ENCODE data around the gene LCE5A. TPM values are rescaled to one million over a fixed set of nuclear protein-coding genes. Genes with fewer than 3 reads are reported as not detected.

LCE5A gene
- total RNA-seq, 2 experiments from 2014 or later = not detected

- peaks cover 8% of the 10 kb centered on the region for H3K27me3 Mint-ChIP-seq
- no peak for DNase-seq
- no peaks in the 10 kb centered on the region for H3K36me3 Mint-ChIP-seq
- H3K4me1 Mint-ChIP-seq = no peaks in the 10 kb centered on the region
- H3K27ac Mint-ChIP-seq = no peak overlapping the region
- no peaks in the 10 kb centered on the region for H3K9me3 Mint-ChIP-seq
- H3K4me3 Mint-ChIP-seq = no peak overlapping the region
Measured at GRCh38 chr1:152505083-152505482, 5.5 kb upstream of the LCE5A start.

- no peaks in the 10 kb centered on the region for H3K36me3 Mint-ChIP-seq
- no peaks in the 10 kb centered on the region for H3K4me1 Mint-ChIP-seq
- no peaks in the 10 kb centered on the region for H3K9me3 Mint-ChIP-seq
- H3K27me3 Mint-ChIP-seq = peaks cover 23% of the 10 kb centered on the region
- DNase-seq = no peak
- H3K27ac Mint-ChIP-seq = no peak overlapping the region
- no peak overlapping the region for H3K4me3 Mint-ChIP-seq
Measured at GRCh38 chr1:152506899-152507498, 3.6 kb upstream of the LCE5A start.

- Mint-ChIP-seq H3K4me3 (no peak overlapping the region), H3K9me3 (no peaks in the 10 kb centered on the region), H3K27me3 (peaks cover 65% of the 10 kb centered on the region), H3K4me1 (no peaks in the 10 kb centered on the region), H3K36me3 (no peaks in the 10 kb centered on the region), H3K27ac (no peak overlapping the region)
- DNase-seq = no peak
Measured at GRCh38 chr1:152511596-152511995, 993 bp downstream of the LCE5A start.

- no peaks in the 10 kb centered on the region for H3K4me1 Mint-ChIP-seq
- DNase-seq = no peak
- peaks cover 76% of the 10 kb centered on the region for H3K27me3 Mint-ChIP-seq
- H3K36me3 Mint-ChIP-seq = no peaks in the 10 kb centered on the region
- H3K4me3 Mint-ChIP-seq = no peak overlapping the region
- H3K9me3 Mint-ChIP-seq = no peaks in the 10 kb centered on the region
- no peak overlapping the region for H3K27ac Mint-ChIP-seq
Measured at GRCh38 chr1:152513081-152513480, 2.5 kb downstream of the LCE5A start.

- Mint-ChIP-seq H3K27ac (no peak overlapping the region), H3K9me3 (no peaks in the 10 kb centered on the region), H3K36me3 (no peaks in the 10 kb centered on the region), H3K4me3 (no peak overlapping the region), H3K4me1 (no peaks in the 10 kb centered on the region), H3K27me3 (peaks cover 69% of the 10 kb centered on the region)
- DNase-seq = no peak
Measured at GRCh38 chr1:152514715-152515433, 4.3 kb downstream of the LCE5A start.

- no peak overlapping the region for H3K27ac Mint-ChIP-seq
- H3K36me3 Mint-ChIP-seq = no peaks in the 10 kb centered on the region
- H3K9me3 Mint-ChIP-seq = no peaks in the 10 kb centered on the region
- no peak for DNase-seq
- no peaks in the 10 kb centered on the region for H3K4me1 Mint-ChIP-seq
- peaks cover 67% of the 10 kb centered on the region for H3K27me3 Mint-ChIP-seq
- H3K4me3 Mint-ChIP-seq = no peak overlapping the region
Measured at GRCh38 chr1:152515434-152515783, 4.8 kb downstream of the LCE5A start.

GRCh38 chr1:152516082-152516481, 5.5 kb downstream of the LCE5A start:
- Mint-ChIP-seq H3K27me3 (peaks cover 61% of the 10 kb centered on the region), H3K27ac (no peak overlapping the region), H3K36me3 (no peaks in the 10 kb centered on the region)

GRCh38 chr1:152517237-152517811, 6.7 kb downstream of the LCE5A start:
- no peak overlapping the region for H3K27ac Mint-ChIP-seq
- no peaks in the 10 kb centered on the region for H3K4me1 Mint-ChIP-seq
- H3K36me3 Mint-ChIP-seq = no peaks in the 10 kb centered on the region

More at GRCh38 chr1:152516082-152516481, 5.5 kb downstream of the LCE5A start:
- Mint-ChIP-seq H3K9me3 (no peaks in the 10 kb centered on the region), H3K4me1 (no peaks in the 10 kb centered on the region), H3K4me3 (no peak overlapping the region)
- no peak for DNase-seq

GRCh38 chr1:152519851-152520250, 9.2 kb downstream of the LCE5A start:
- Mint-ChIP-seq H3K27ac (no peak overlapping the region), H3K36me3 (no peaks in the 10 kb centered on the region), H3K4me1 (no peaks in the 10 kb centered on the region), H3K27me3 (peaks cover 37% of the 10 kb centered on the region), H3K9me3 (no peaks in the 10 kb centered on the region), H3K4me3 (no peak overlapping the region)
- DNase-seq = no peak

More at GRCh38 chr1:152517237-152517811, 6.7 kb downstream of the LCE5A start:
- no peaks in the 10 kb centered on the region for H3K9me3 Mint-ChIP-seq
- no peak overlapping the region for H3K4me3 Mint-ChIP-seq
- no peak for DNase-seq
- peaks cover 51% of the 10 kb centered on the region for H3K27me3 Mint-ChIP-seq

GRCh38 chr1:152520561-152521090, 10.0 kb downstream of the LCE5A start:
- no peak for DNase-seq
- H3K9me3 Mint-ChIP-seq = no peaks in the 10 kb centered on the region
- no peaks in the 10 kb centered on the region for H3K4me1 Mint-ChIP-seq
- no peak overlapping the region for H3K4me3 Mint-ChIP-seq
- peaks cover 30% of the 10 kb centered on the region for H3K27me3 Mint-ChIP-seq
- no peak overlapping the region for H3K27ac Mint-ChIP-seq
- no peaks in the 10 kb centered on the region for H3K36me3 Mint-ChIP-seq

GRCh38 chr1:152525080-152525641, 14.6 kb downstream of the LCE5A start:
- Mint-ChIP-seq H3K36me3 (no peaks in the 10 kb centered on the region), H3K27me3 (peaks cover 25% of the 10 kb centered on the region), H3K4me3 (no peak overlapping the region), H3K4me1 (no peaks in the 10 kb centered on the region), H3K27ac (no peak overlapping the region), H3K9me3 (no peaks in the 10 kb centered on the region)
- DNase-seq = no peak

- H3K36me3 Mint-ChIP-seq = peaks cover 2% of the 10 kb centered on the region
- no peak overlapping the region for H3K27ac Mint-ChIP-seq
- H3K27me3 Mint-ChIP-seq = peaks cover 43% of the 10 kb centered on the region
- no peaks in the 10 kb centered on the region for H3K4me1 Mint-ChIP-seq
- H3K9me3 Mint-ChIP-seq = peaks cover 3% of the 10 kb centered on the region
- no peak overlapping the region for H3K4me3 Mint-ChIP-seq
- DNase-seq = peak; percentile 18
Measured at GRCh38 chr1:152533327-152533938, 22.8 kb downstream of the LCE5A start.

- DNase-seq = no peak
Measured at GRCh38 chr1:152535774-152536173, 25.2 kb downstream of the LCE5A start.

GRCh38 chr1:152537496-152537895, 26.9 kb downstream of the LCE5A start:
- no peak for DNase-seq
- Mint-ChIP-seq H3K9me3 (no peaks in the 10 kb centered on the region), H3K27ac (no peak overlapping the region), H3K4me3 (no peak overlapping the region), H3K36me3 (no peaks in the 10 kb centered on the region), H3K27me3 (peaks cover 33% of the 10 kb centered on the region), H3K4me1 (no peaks in the 10 kb centered on the region)

More at GRCh38 chr1:152535774-152536173, 25.2 kb downstream of the LCE5A start:
- Mint-ChIP-seq H3K4me1 (no peaks in the 10 kb centered on the region), H3K27ac (no peak overlapping the region), H3K4me3 (no peak overlapping the region), H3K36me3 (peaks cover 2% of the 10 kb centered on the region), H3K9me3 (peaks cover 3% of the 10 kb centered on the region), H3K27me3 (peaks cover 30% of the 10 kb centered on the region)

GRCh38 chr1:152539901-152540300, 29.3 kb downstream of the LCE5A start:
- Mint-ChIP-seq H3K4me3 (no peak overlapping the region), H3K27me3 (peaks cover 23% of the 10 kb centered on the region), H3K4me1 (no peaks in the 10 kb centered on the region), H3K9me3 (no peaks in the 10 kb centered on the region), H3K27ac (no peak overlapping the region), H3K36me3 (no peaks in the 10 kb centered on the region)
- DNase-seq = no peak

All from activated naive CD8-positive, alpha-beta T cell treated with anti-CD3 and anti-CD28 coated beads for 36 hours (primary cell).